ENCODE measurements around the gene PSEN2.

- no peak for TF ChIP-seq NR2C2 (IDR thresholded peaks at IDR 0.05; ENCODE audit: borderline replicate concordance, control insufficient read depth, insufficient read length, low read depth)
- TF ChIP-seq, protein P1, sequence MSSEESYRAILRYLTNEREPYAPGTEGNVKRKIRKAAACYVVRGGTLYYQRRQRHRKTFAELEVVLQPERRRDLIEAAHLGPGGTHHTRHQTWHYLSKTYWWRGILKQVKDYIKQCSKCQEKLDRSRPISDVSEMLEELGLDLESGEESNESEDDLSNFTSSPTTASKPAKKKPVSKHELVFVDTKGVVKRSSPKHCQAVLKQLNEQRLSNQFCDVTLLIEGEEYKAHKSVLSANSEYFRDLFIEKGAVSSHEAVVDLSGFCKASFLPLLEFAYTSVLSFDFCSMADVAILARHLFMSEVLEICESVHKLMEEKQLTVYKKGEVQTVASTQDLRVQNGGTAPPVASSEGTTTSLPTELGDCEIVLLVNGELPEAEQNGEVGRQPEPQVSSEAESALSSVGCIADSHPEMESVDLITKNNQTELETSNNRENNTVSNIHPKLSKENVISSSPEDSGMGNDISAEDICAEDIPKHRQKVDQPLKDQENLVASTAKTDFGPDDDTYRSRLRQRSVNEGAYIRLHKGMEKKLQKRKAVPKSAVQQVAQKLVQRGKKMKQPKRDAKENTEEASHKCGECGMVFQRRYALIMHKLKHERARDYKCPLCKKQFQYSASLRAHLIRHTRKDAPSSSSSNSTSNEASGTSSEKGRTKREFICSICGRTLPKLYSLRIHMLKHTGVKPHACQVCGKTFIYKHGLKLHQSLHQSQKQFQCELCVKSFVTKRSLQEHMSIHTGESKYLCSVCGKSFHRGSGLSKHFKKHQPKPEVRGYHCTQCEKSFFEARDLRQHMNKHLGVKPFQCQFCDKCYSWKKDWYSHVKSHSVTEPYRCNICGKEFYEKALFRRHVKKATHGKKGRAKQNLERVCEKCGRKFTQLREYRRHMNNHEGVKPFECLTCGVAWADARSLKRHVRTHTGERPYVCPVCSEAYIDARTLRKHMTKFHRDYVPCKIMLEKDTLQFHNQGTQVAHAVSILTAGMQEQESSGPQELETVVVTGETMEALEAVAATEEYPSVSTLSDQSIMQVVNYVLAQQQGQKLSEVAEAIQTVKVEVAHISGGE (CRISPR knock-in tag; IDR thresholded peaks at IDR 0.05): no peak
- no peak for TF ChIP-seq CTCF (IDR thresholded peaks at IDR 0.05 in 2 of 3, conservative IDR thresholded peaks at IDR 0.05 in 1 of 3; ENCODE audit: control insufficient read depth in 2 of 3, extremely low read depth in 1 of 3, insufficient read depth in 1 of 3, low read depth in 3 of 3, low read length in 3 of 3)
- no peak for TF ChIP-seq HSF1 (IDR thresholded peaks at IDR 0.05; ENCODE audit: low read depth, low read length)
- TF ChIP-seq, protein P2, sequence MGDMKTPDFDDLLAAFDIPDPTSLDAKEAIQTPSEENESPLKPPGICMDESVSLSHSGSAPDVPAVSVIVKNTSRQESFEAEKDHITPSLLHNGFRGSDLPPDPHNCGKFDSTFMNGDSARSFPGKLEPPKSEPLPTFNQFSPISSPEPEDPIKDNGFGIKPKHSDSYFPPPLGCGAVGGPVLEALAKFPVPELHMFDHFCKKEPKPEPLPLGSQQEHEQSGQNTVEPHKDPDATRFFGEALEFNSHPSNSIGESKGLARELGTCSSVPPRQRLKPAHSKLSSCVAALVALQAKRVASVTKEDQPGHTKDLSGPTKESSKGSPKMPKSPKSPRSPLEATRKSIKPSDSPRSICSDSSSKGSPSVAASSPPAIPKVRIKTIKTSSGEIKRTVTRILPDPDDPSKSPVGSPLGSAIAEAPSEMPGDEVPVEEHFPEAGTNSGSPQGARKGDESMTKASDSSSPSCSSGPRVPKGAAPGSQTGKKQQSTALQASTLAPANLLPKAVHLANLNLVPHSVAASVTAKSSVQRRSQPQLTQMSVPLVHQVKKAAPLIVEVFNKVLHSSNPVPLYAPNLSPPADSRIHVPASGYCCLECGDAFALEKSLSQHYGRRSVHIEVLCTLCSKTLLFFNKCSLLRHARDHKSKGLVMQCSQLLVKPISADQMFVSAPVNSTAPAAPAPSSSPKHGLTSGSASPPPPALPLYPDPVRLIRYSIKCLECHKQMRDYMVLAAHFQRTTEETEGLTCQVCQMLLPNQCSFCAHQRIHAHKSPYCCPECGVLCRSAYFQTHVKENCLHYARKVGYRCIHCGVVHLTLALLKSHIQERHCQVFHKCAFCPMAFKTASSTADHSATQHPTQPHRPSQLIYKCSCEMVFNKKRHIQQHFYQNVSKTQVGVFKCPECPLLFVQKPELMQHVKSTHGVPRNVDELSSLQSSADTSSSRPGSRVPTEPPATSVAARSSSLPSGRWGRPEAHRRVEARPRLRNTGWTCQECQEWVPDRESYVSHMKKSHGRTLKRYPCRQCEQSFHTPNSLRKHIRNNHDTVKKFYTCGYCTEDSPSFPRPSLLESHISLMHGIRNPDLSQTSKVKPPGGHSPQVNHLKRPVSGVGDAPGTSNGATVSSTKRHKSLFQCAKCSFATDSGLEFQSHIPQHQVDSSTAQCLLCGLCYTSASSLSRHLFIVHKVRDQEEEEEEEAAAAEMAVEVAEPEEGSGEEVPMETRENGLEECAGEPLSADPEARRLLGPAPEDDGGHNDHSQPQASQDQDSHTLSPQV (IDR thresholded peaks at IDR 0.05): no peak
- no peak for TF ChIP-seq POLR2A (IDR thresholded peaks at IDR 0.05; ENCODE audit: low read depth, low read length)
Measured at GRCh38 chr1:226872437-226872836, 2.0 kb downstream of the PSEN2 start.

Measured in GM12878 (cell line).